ENCODE data around the gene PTPN22. TPM values are rescaled to one million over a fixed set of nuclear protein-coding genes. Genes with fewer than 3 reads are reported as not detected.

PTPN22 gene
- total and polyA plus RNA-seq, 9 of the 15 experiments (the other 6 are each of a cell fraction or from before 2014, with no cell fraction given) = 0.45 to 4.6 (median 1.1) TPM

- TF ChIP-seq ZFP1 (CRISPR knock-in tag; IDR thresholded peaks at IDR 0.05) (no peak), ZNF561 (CRISPR knock-in tag; conservative IDR thresholded peaks at IDR 0.05) (no peak), CEBPB (tag; IDR thresholded peaks at IDR 0.05) (peak; percentile 94)
Measured at GRCh38 chr1:113788802-113789201, 82.7 kb downstream of the PTPN22 start (continued).

DNA sequence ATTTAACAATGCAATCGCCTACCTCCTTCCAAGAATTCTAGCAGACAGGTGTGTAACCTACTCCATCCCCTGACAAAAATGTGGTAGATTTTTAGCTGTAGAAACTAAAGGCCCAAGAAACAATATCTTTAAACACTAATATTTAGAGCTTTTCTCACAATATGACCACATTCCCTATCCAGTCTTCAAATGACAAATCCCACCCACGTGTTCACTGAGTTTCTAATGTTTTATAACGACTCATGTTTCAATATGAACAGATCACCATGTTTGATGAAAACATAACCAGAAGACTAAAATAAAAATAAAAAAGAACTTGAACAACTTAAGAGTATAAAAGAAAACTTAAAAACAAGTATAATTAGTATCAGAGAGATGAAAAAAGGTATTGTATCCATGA, 83.8 kb downstream of the PTPN22 start:
- no peak for TF ChIP-seq PTBP1 (IDR thresholded peaks at IDR 0.05; ENCODE audit: low read depth, low read length)
- no peak for TF ChIP-seq ARID1B (IDR thresholded peaks at IDR 0.05)
- TF ChIP-seq RBBP5 (IDR thresholded peaks at IDR 0.05; ENCODE audit: borderline replicate concordance, insufficient read depth, low read length, poor library complexity, severe bottlenecking) = no peak
- no peak for TF ChIP-seq SPI1 (IDR thresholded peaks at IDR 0.05; ENCODE audit: borderline replicate concordance, low read depth, low read length)
- no peak for TF ChIP-seq FOXJ2 (tag; IDR thresholded peaks at IDR 0.05)
- no peak for TF ChIP-seq GATAD2A (IDR thresholded peaks at IDR 0.05)
- TF ChIP-seq ELF4 (CRISPR knock-in tag; IDR thresholded peaks at IDR 0.05) = no peak
- no peak for TF ChIP-seq SIX5 (IDR thresholded peaks at IDR 0.05; ENCODE audit: borderline replicate concordance in 1 of 2, insufficient read depth in 1 of 2, low read depth in 1 of 2, low read length in 2 of 2)
- TF ChIP-seq FOXO4 (CRISPR knock-in tag; IDR thresholded peaks at IDR 0.05) = no peak
- no peak for TF ChIP-seq ERF (CRISPR knock-in tag; IDR thresholded peaks at IDR 0.05)
- TF ChIP-seq XRCC3 (IDR thresholded peaks at IDR 0.05) = no peak
- no peak for TF ChIP-seq STAT5A (IDR thresholded peaks at IDR 0.05; ENCODE audit: borderline replicate concordance, low read length)
- no peak for TF ChIP-seq ZEB2 (IDR thresholded peaks at IDR 0.05)
- no peak for TF ChIP-seq RBM14 (IDR thresholded peaks at IDR 0.05; ENCODE audit: borderline replicate concordance, insufficient read depth, low read depth, low read length)
- no peak for TF ChIP-seq ZC3H4 (CRISPR knock-in tag; IDR thresholded peaks at IDR 0.05; ENCODE audit: borderline replicate concordance)
- TF ChIP-seq HIVEP1 (CRISPR knock-in tag; IDR thresholded peaks at IDR 0.05) = no peak
- TF ChIP-seq ZNF146 (CRISPR knock-in tag; IDR thresholded peaks at IDR 0.05; ENCODE audit: unreplicated experiment) = no peak
- TF ChIP-seq GTF2A2 (tag; IDR thresholded peaks at IDR 0.05) = no peak
- TF ChIP-seq HEY1 (CRISPR knock-in tag; IDR thresholded peaks at IDR 0.05; ENCODE audit: borderline replicate concordance) = no peak
- H3K4me1 ChIP-seq (replicated peaks in 1 of 2; ENCODE audit: control insufficient read depth in 2 of 2, insufficient read depth in 2 of 2, low read length in 2 of 2) = peaks cover 0 to 28% of the 10 kb centered on the region in 2 experiments; a peak in 4 of 5 replicates
- peaks cover 95% of the 10 kb centered on the region for H3K79me2 ChIP-seq (ENCODE audit: control insufficient read depth, insufficient read depth, low read length)
- CTCF ChIA-PET (ENCODE audit: low intra/inter-chr PET ratio) = no interaction called here
- H2AFZ ChIP-seq (ENCODE audit: low read depth, low read length) = no peak overlapping the region
- in situ Hi-C loops (cut with MboI) = no loop called here
- H4K20me1 ChIP-seq (replicated peaks; ENCODE audit: control insufficient read depth, insufficient read depth, low read length) = peaks cover 11% of the 10 kb centered on the region; the same call in 1 of the 2 replicates
- H3K9me3 ChIP-seq (replicated peaks; ENCODE audit: control insufficient read depth, insufficient read depth, low read depth, low read length) = no peaks in the 10 kb centered on the region
- H3K9me1 ChIP-seq (ENCODE audit: control insufficient read depth, insufficient read depth, low read length) = no peaks in the 10 kb centered on the region
- no peak overlapping the region for H3K27ac ChIP-seq (ENCODE audit: extremely low read depth, low read depth, low read length)
- POLR2A ChIA-PET = interaction anchor here (0.8 to 2.0 kb wide), 4 partner anchors 11 to 23 kb away, joined by 3 to 7 read pairs (median 3); no protein-coding TSS in a partner anchor
- 79% methylated on average over 3 of the region's 3 CpGs for WGBS (ENCODE audit: insufficient coverage, low coverage, missing lambda C conversion rate)
- no TSS peak for BruUV-seq (replicated peaks)
- intact Hi-C loops (cut with micrococcal nuclease) = no loop called here
- H3K9ac ChIP-seq (ENCODE audit: insufficient read depth in 1 of 2, low read depth in 2 of 2, low read length in 2 of 2) = no peak overlapping the region
- FAIRE-seq = no peak
- H3K27me3 ChIP-seq (ENCODE audit: control insufficient read depth in 2 of 2, insufficient read depth in 2 of 2, low read length in 2 of 2) = no peaks in the 10 kb centered on the region
- no peak for ATAC-seq
- no peak for DNase-seq (ENCODE audit: extremely low read depth in 1 of 4, low spot score in 3 of 4)
- no peak overlapping the region for H3K4me3 ChIP-seq
- H3K36me3 ChIP-seq (ENCODE audit: control insufficient read depth, insufficient read depth, low read length) = peaks cover 27% of the 10 kb centered on the region
- no peak overlapping the region for H3K4me2 ChIP-seq (ENCODE audit: insufficient read depth, low read length)

All from K562 (cell line).